T1000 (cell line): Measurements from ENCODE around the gene ANKMY2.
"Not testable (repeated sequence)": the region's sequence is repeated elsewhere in the genome, so short reads cannot be mapped to it uniquely, and the experiment has no call there.

Experiments used
- DNase-seq: peaks from one replicate; lab custom pipeline; 2025; ENCODE audit warnings: mixed read lengths; lab: John Stamatoyannopoulos, UW

Gene ANKMY2

DNA sequence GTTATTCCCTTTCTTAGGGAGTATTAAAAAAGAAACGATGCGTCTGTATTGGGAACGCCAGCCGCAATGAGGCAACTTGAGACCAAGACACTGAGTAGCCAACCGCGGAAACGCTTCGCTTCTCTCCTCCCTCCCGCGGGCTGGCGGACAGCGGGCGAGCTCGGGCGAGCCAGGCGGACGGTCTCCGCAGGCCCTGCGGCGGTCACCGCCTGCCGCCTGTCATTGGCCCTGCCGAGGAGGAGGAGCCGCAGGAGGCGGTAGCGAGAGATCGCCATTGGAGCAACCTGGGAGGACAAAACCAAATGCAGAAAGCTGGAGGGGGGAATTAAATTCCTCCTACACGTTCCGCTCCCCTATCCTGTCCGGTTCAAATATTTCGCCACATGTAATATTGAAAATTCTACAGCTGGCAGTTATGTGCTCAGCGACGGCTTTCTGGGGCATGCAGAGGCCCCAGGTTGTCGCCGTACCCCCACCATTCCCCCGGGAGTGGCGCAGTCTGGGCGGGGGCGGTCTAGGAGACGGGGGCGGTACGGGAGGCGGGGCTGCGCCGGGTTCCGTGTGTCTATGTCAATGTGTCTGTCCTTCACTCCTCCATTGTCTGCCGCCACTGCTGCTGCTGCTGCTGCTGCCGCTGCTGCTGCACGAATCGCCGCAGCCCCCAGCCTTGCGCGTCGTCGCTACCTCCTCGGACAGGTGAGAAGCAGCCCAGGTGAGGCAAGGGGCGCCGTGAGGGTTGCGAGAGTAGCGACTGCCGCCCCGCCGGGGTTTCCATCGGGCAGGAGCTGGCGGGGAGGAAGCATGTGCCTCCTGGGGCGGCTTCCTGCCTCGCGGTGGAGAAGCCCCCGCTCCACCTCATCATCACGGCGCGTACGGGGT lies at the start of gene ANKMY2, which contains the start of gene BZW2:
Gene ANKMY2, minus strand, starts transcription at position 162 of the 879 bp plus-strand sequence. CDS start 181 bp downstream, outside the sequence.
Gene BZW2, plus strand, starts transcription at position 589 of the 879 bp plus-strand sequence. CDS start 19,263 bp downstream, outside the sequence.
- peak; percentile 91 for DNase-seq

GRCh38 chr7:16694806-16695205 lies 49.3 kb upstream of the ANKMY2 start:
- DNase-seq, result no peak

DNA sequence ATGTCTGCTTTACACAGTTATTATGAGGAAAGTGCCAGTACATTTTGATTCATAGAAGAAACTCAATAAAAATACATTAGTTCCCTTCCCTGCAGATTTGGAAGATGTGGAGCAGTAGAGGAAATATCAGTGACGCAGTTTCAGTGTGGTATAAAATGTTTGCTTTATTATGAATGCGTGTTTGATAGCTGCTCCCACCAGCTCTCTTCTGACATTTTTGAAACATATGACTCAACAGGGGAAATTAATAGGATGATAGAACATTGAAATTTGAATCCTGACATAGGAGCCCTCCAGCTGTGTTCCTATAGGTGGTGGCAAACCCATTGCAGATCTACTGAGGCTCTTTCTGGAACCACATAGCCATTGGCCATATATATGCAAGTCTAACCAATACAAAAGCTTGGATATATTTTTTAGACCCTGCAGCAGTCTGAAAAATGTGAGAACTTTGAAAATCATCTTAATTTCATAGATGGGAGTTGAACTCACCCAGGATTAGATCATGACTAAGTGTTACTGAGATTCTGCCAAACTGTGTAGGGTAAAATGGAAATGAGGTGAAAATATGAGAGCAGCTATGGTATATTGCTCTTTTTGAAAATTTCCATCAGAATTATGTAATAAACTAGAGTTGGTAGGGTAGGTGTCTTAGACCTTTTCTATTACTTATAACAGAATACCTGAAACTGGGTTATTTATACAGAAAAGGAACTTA lies 48.2 kb upstream of the ANKMY2 start:
- DNase-seq, result no peak

DNA sequence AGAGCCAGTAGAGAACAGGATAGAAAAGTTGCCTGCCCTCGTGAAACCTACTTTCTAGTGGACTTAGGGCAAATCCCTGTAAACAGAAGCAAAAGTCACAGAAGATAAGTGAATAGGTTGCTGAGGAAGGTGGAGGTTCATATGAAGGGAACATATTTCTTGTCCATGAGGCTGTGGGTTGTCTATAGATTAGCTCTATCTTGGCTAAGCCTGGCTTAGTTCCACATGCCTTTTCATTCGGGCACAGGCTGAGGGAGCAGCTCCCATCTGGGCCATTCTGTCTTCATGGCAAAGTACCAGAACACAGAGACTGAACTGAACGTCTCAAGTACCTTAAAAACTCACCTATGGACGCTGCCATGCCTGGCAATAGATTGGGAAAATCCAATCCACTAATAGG lies 45.7 kb upstream of the ANKMY2 start:
- DNase-seq, result no peak

DNA sequence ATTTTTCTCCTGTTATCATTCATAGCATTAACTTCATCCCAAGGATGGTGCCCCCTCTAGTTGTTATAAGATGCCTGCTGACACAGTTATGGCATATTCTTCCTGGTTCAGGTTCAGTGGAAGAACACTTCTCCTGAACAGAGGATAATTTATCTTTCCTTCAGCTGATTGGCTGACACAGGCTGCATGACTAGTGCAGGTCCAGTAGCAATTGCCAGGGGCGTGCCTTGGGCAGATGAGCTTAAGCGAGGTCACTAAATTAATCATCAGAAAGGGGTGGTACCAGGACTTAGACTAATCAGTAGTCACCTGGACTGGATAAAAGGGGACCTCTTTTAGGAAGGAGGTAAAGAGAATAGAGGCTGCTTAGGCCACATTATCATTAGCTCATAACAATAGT lies 42.7 kb upstream of the ANKMY2 start:
- DNase-seq, result no peak

DNA sequence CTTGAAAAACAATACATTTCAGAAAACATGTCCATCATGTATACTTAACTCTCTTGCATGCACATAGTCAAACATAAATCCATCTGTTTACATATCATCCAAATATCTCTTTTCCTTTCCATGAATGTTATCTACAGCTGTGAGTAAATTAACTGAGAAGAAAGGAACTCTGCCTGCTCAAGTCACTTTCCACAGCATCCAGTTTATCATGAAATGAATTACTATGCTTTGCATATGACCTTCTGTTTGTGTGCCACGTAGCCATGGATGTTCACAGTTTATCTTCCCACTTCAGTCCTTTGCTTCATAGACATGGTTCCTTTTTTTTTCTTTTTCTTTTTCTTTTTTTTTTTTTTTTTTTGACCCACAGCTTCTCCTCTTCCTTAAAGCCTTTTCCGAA lies 40.0 kb upstream of the ANKMY2 start:
- DNase-seq, result no peak

DNA sequence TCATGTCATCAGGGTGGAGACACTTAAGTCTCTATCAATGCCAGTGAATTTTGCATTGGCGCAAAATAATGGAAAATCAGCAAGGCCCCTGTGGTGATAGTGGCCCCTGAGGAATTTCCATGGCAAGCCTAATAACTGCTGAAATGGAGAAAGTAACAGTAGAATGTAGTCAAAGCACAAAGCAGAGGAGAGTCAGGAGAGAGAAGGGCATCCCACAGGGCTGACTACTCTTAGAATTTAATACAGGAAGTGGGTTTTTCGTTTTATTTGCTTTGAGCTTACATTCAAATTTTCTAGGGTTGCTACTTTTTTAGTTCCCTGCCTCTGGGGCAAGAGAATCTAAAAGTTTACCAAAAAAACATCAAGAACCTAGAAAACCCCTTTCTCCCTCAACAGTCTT lies 39.4 kb upstream of the ANKMY2 start:
- DNase-seq, result no peak

DNA sequence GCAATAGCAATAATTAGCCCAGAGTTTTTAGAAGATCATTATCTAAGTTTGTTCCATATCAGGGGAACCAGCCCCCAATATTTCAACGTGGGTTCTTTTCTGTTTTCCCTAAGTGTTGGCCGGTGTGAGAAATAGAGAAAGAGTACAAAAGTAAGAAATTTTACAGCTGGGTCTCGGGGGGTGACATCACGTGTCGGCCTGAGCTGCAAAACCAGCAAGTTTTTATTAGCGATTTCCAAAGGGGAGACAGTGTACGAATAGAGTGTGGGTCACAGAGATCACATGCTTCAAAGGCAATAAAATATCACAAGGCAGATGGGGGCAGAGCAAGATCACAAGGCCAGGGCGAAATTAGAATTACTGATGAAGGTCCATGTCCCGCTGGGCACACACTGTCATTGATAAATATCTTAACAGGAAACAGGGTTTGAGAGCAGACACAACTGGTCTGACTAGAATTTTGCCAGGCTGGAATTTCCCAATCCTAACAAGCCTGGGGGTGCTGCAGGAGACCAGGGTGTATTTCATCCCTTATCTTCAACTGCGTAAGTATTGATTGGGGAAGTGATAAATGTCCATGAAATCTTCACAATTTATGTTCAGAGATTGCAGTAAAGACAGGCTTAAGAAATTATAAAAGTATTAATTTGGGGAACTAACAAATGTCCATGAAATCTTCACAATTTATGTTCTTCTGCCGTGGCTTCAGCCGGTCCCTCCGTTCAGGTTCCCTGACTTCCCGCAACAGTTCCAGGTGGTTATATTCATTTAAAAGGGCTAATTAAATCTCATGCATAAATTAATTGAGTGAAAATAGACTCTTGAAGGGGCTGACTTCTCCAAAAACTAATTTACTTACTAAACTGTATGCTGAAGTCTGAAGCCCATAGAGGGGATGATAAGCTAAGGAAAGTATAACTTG lies 33.4 kb upstream of the ANKMY2 start:
- DNase-seq, result not testable (repeated sequence)

DNA sequence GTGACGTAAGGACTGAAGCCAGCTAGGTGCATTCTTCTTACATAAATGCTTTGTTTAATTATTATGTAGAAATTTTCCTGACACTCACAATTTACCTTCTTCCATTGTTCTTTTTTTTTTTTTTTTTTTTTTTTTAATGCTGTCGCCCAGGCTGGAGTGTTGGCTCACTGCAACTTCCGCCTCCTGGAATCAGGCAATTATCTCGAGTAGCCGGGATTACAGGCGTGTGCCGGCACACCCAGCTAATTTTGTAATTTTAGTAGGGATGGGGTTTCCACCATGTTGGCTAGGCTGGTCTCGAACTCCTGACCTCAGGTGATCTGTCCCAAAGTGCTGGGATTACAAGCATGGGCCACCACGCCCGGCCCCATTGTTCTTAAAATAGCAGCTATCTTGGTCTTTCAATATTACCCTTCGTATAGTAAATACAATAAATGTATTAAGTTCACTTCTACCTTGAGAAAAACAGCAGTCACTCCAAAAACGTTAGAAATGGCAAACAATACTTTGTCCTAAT lies 32.5 kb upstream of the ANKMY2 start:
- DNase-seq, result no peak

GRCh38 chr7:16675277-16675676 lies 29.7 kb upstream of the ANKMY2 start:
- DNase-seq, result no peak

- no peak for DNase-seq
Measured at GRCh38 chr7:16671811-16672210, 26.3 kb upstream of the ANKMY2 start.

- no peak for DNase-seq
Measured at GRCh38 chr7:16670731-16671344, 25.3 kb upstream of the ANKMY2 start.

- no peak for DNase-seq
Measured at GRCh38 chr7:16670021-16670420, 24.5 kb upstream of the ANKMY2 start.

DNA sequence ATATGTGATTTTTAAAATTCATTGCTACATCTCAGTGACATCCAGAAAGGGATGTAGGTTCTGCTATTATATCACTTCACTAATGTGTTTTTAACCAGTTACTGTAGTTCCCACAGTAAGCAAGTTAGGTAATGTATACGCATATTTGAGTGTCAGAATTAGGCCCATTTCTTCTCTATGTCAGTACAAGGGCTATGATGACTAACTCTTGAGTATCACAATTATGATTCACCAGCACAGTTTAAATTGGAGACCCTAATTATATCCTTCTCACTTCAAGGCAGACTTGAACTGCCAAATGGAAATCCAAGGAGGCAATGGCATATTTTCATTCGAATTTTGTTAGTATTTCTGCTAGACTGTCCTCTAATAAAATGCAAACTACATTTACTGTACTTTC lies 24.0 kb upstream of the ANKMY2 start:
- DNase-seq, result no peak

- DNase-seq, result no peak
Measured at GRCh38 chr7:16668978-16669377, 23.4 kb upstream of the ANKMY2 start.

- peak; percentile 69 for DNase-seq
Measured at GRCh38 chr7:16668049-16668858, 22.7 kb upstream of the ANKMY2 start.

GRCh38 chr7:16667355-16667754 lies 21.8 kb upstream of the ANKMY2 start:
- DNase-seq, result no peak

DNA sequence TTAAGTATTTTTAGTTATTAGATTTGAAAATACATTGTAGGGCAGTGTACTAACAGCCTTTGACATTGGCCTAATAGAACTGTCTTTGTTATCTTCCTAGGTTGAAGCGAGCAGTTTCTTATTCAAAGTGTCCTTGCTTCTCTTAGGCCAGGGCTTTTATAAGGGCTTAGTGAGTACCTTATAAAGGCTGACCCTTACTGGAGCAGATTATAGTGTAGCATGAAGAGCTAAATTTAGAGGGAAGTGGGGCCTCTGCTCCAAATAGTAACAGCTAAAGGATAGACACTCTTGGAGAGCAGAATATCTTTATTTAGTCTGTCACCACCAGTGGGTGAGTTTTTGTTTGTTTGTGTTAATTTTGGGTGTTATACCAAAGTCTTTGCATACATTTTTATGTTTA lies 16.4 kb upstream of the ANKMY2 start:
- DNase-seq, result no peak

DNA sequence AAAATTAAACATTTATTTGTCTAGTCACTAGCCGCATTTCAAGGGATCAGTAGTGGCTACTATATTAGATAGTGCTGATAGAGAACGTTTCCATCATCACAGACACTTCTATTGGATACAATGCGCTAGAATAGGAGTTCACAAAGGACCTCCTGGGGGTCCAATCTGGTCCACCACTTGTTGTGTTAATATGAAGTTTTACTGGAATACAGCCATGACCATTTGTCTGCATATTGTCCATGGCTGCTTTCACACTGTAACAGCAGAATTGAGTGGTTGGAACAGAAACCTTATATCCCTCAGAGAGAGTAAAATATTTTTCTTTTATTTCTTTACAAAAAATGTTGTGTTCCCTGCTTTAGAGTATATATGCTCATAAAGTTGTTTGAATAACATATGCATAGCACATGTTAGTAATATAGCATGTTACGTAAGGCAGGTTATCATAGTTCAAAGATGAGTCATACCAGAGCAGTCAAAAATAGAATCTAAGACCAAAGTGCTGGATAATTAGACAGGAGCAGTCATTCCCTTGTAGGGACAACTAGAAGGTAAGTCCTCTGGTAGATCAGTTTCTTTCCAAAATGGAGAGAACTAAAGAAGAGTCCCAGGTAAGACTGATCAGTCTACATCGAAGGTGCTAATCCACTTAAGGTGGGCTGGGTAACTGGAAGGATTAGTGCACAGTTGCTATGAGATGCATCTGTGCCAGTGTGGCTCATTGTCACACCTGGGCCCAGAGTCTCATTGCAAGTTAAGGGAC lies 15.3 kb upstream of the ANKMY2 start:
- DNase-seq, result no peak
